CD4-positive, alpha-beta T cell treated with Interleukin-17A for 1 hour (primary cell): ENCODE data around the gene PGK1.
"Not testable (repeated sequence)": the region's sequence is repeated elsewhere in the genome, so short reads cannot be mapped to it uniquely, and the experiment has no call there.

ENCODE experiments used
- DNase-seq: peaks from one replicate; pipeline ENCODE4 v3.0.0-alpha.2; 2020

The PGK1 gene

GRCh38 chrX:78116766-78117165 lies 12.7 kb downstream of the PGK1 start:
- DNase-seq = no peak

DNA sequence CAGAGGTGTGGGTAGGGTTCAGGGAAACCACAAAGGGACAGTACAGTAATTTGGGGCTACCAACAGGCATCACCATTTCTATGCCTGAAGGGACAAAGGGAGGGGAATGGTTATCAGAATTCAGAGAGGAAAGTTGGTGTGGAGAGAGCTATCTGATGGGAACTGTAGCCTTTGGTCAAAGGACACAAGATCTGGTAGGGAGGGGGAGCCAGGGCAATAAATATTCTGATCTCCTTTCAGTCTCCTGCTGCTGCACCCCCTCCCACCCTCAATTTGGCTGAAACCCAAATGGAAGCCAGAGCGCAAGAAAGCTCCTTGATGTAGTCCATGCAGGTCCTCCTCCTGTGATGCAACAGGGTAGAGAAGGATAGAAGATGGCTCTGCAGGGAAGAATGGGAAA lies 14.6 kb downstream of the PGK1 start:
- DNase-seq = no peak

DNA sequence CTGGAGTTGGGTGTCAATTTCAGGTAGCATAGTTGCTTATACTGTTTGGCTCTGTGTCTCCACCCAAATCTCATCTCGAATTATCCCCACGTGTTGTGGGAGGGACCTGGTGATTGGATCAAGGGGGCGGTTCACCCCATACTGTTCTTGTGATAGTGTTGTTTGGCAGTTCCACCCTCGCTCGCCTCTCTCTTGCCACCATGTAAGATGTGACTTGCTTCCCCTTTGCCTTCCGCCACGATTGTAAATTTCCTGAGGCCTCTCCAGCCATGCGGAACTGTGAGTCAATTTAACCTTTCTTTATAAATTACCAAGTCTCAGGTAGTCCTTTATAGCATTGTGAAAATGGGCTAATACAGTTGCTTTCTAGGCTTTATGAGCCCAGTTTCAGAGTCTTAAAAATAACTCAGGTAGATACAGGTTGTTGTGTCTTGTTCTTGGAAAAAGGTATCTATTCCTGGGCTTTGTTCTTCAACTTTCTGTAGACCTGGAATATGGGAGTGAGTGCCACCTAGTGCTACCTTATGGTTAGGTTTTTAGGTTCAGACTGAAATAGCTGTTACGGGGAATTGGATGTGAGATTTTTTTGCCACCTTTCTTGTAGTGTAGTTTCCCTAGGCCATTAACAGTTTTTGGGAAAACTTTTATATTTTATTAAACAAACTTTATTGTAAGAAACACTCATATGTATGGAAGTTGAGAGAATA lies 15.6 kb downstream of the PGK1 start:
- DNase-seq = no peak

DNA sequence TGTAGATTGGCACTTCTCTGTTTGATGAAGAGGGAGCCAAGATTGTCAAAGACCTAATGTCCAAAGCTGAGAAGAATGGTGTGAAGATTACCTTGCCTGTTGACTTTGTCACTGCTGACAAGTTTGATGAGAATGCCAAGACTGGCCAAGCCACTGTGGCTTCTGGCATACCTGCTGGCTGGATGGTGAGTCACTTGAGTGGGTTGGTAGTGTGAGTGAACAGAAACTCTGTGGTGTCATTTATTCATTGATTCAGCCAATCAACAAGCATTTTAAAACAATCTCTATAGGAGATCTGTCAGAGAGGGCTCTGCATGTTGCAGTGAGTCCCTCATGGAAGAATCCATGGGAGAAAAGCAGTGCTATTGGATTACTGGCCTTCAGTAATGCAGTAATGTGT lies 19.1 kb downstream of the PGK1 start:
- DNase-seq = no peak

DNA sequence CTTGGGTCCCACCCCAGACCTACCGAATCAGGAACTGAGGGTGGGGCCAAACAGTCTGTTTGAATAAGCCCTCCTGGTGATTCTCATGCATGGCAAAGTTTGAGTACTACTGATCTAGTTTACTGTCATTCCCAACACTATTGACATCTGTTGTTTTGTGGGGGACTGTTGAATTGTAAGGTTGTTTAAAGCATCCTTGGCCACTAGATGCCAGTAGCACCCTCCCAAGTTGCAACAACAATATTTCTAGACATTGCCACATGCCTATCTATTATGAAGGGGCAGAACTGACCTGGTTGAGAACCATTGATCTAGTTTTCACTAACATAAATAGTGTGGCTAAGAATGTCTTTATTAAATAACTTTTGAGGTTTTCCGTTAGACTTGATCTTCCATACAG lies 20.3 kb downstream of the PGK1 start:
- DNase-seq = no peak

DNA sequence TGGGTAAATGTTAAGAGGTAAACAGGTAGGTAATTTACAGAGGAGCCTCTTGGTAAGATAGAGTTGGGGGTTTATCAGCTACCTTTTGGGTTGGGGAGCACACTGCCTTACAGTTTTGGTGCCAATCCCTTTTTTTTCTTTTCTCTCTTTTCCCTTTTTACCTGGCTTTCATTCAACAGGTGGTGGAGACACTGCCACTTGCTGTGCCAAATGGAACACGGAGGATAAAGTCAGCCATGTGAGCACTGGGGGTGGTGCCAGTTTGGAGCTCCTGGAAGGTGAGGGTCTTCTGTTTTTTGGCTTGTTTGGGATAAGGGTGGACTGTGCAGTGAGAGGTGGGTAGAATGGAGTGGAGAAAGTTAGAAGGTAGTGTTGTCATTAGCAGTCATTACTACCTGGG lies 21.1 kb downstream of the PGK1 start:
- DNase-seq = no peak

DNA sequence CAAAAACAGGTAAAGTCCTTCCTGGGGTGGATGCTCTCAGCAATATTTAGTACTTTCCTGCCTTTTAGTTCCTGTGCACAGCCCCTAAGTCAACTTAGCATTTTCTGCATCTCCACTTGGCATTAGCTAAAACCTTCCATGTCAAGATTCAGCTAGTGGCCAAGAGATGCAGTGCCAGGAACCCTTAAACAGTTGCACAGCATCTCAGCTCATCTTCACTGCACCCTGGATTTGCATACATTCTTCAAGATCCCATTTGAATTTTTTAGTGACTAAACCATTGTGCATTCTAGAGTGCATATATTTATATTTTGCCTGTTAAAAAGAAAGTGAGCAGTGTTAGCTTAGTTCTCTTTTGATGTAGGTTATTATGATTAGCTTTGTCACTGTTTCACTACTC lies 21.7 kb downstream of the PGK1 start:
- not testable (repeated sequence) for DNase-seq

DNA sequence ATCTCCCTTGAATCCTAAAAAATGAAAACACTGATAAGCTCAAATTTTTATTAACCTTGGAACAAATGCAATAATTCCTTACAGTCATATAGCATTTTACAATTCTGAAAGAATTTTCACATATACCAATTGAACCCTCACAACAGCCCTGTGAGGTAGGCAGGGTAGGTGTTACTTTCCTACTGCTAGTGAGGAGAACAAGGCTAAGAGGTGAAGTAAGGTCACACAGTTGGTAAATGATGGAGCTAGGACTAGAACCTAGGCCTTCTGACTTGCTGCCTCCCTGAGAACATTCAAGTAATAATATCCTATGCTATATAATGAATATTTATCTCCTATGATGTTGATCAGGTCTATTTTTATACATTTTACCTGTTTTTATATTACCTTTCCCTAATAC lies 25.7 kb downstream of the PGK1 start:
- no peak for DNase-seq

DNA sequence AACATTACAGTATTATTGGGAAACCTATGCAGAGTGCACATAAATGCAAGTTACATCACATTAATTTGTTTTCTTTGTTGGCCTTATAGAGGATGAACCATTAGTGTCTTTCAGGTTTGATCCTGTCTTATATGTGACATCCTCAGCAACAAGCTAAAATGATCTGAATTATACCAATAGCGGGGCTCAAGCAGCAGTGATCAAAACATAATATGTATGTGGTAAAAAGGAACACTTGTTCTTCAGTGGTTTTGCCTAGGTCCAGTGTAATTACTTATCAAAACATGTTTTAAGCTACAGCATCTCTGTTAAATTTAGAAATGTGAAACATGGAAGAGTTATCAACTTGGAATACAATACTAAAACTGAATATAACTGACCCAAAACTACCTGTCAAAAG lies 26.3 kb downstream of the PGK1 start:
- no peak for DNase-seq

DNA sequence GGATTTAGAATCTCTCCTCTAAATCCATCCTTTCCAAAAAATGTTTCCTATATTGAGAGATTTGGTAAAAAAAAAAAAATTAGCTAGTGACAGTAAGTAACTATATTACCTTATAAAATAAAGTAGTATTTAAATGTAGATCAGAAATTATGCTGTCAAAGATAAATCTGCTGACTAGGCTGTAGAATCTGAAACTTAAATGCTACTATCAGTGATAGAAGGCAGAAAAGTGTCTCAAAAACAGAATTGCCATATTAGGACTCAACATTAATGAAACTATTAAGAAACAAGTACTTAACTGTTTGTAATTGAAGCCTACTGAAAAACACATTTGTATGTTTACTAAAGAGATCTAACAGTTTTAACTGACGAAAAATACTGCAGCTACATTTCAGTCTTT lies 27.1 kb downstream of the PGK1 start:
- DNase-seq = no peak

DNA sequence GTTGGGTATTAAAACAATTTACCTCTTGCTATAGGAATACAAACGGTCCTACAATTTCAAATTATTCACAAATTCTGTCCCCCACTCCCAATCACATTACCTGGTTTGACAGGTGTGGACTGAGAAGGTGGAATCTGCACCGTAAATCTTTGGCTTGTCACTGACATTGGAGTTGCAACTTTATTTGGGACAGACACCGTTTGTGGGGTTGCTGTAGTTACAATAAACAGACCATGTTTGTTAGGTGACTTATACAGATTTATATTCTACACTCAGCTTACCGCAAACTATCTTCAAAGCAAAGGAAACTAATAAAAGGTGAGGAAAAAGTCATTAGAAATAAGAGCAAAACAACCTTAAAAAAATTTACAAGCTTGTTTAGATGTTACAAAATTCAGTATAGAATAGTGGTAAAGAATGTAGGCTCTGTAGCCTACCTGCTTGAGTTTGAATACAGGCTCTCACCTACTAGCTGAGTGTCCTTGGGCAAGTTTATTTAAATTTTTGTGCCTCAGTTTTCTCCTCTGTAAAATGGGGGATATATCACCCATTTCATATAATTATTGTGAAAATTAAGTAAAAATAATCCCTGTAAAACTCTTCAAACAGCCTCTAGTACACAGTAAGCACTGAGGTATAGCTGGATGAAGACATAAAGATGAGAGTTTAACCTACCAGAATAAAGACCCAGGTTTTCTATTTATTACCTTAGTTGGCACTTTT lies 29.4 kb downstream of the PGK1 start:
- DNase-seq = peak; percentile 39

DNA sequence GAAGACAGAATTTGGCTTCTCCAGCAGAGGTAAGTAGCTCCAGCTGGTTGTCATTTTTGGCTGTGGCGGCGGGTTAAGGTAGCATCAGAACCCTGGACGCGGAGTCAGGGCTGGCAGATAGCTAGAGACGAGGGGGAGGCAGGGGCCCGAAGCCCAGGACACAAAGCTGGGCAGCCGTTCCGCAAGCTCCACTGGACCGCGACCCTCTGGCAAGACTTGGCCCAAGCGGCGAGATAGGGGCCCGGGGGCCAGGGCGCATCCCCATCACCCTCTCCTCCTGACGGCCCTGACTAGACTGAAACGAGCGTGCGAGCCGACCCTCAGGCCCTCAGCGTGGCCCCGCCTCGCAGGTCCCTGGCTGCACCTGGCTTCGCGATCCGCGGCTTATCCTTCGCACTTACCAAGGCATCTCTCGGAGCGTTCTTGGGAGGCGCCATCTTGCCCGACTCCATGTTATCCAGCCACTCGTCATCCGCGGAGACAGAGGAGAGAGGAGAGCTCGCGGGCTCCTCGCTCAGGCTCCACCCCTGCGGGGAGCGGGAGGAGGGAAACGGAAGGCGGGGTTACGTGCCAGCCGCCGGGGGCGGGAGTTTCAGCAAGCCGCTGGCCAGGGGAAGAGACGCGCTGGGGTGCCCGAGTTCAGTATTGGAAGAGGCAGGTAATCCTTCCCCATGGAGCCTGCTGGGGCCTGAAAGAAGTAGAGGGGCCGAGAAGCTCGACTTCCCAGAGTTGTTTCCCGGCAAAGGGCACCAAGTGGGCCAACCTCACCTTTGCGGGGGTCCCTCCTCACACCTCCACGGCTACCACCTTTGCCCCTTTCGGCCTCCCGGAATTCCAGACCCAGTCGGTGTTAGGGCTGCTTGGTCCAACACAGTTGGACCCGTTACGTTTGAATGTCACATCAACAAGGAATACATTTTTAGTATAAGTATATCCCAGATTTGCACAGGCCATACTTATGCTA lies 35.4 kb downstream of the PGK1 start, which contains the start of gene TAF9B:
TAF9B (minus strand) TSS at position 491 of the 964 bp plus-strand sequence; CDS start at position 452, 39 bp downstream.
- DNase-seq = peak; percentile 89

DNA sequence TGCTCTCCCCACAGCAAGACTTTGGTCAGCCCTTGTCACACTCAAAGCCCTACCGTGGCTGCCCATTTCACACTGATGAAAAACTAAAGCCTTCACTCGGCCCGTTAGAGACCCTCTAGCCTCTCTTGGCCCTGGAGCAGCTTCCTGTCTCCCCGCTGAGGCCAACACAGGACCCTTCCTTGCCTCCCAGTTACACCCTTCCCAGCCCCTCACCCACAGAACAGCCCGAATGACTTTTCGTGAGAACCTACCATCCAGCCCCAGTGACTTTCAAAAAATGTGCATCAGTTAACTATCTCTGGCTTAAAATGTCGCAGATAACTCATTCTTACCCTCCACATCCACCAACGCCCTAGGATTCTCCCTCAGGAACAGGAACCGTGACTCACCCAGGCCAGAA lies 36.2 kb downstream of the PGK1 start:
- no peak for DNase-seq

- not testable (repeated sequence) for DNase-seq
Measured at GRCh38 chrX:78147002-78147540, 43.0 kb downstream of the PGK1 start.

- not testable (repeated sequence) for DNase-seq
Measured at GRCh38 chrX:78157373-78157772, 53.3 kb downstream of the PGK1 start.

GRCh38 chrX:78157846-78158245 lies 53.8 kb downstream of the PGK1 start:
- not testable (repeated sequence) for DNase-seq

GRCh38 chrX:78160711-78161110 lies 56.7 kb downstream of the PGK1 start:
- not testable (repeated sequence) for DNase-seq

- DNase-seq = not testable (repeated sequence)
Measured at GRCh38 chrX:78163175-78163574, 59.1 kb downstream of the PGK1 start.

- DNase-seq = no peak
Measured at GRCh38 chrX:78165425-78165824, 61.4 kb downstream of the PGK1 start.

DNA sequence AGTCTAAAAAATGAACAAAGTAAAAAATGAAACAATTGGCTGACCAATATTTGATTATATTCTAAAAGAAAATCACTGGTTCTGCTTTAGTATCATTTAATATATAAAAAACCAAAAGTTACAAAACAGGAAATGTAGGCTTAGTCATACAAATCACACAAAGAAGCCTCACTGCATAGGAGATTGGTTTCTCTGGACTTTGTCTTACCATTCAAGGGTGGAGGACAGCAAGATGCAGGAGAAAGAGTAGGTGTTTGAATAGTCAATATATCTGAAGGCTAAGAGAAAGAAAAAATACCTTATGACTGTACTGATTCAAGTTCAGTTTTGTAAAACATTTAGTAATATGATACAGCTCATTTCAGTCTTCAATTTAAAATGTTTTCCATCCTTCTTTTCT lies 64.0 kb downstream of the PGK1 start:
- no peak for DNase-seq
